Neural cell (in vitro differentiated cells): ENCODE measurements around the gene MRGPRD. TPM values are rescaled to one million over a fixed set of nuclear protein-coding genes. Genes with fewer than 3 reads are reported as not detected.

ENCODE experiments used
- H2AFZ ChIP-seq: fragments of 200-600, 300-800 bp; sonication (generic), shearing (Covaris generic); 2 replicates; pipeline ENCODE4 v1.6.0; 2014; ENCODE audit warnings: low read depth, mild to moderate bottlenecking, antibody characterized with exemption, low read length, moderate library complexity
- H3F3A ChIP-seq: fragments of 200-600 bp; shearing (Covaris generic); 2 replicates; pipeline ENCODE4 v1.6.1; 2016; ENCODE audit warnings: mild to moderate bottlenecking, moderate library complexity, mixed read lengths, antibody characterized with exemption, low read length; ENCODE audit not compliant: insufficient read depth, poor library complexity, severe bottlenecking
- H3K27ac ChIP-seq: fragments of 200-600, 300-800 bp; sonication (generic), shearing (Covaris generic); 2 replicates; pipeline ENCODE4 v1.5.1; 2014; ENCODE audit warnings: mild to moderate bottlenecking, low read length, moderate library complexity
- H3K27me3 ChIP-seq: fragments of 300-800, 200-600 bp; sonication (generic), shearing (Covaris generic); 2 replicates; pipeline ENCODE4 v1.6.0; 2014; ENCODE audit warnings: mild to moderate bottlenecking, low read depth, low read length, moderate library complexity; ENCODE audit not compliant: insufficient read depth
- H3K36me3 ChIP-seq: fragments of 300-800, 200-600 bp; sonication (generic), shearing (Covaris generic); 2 replicates; pipeline ENCODE4 v1.5.1; 2014; ENCODE audit warnings: mild to moderate bottlenecking, antibody characterized with exemption, low read length, moderate library complexity; ENCODE audit not compliant: insufficient read depth
- H3K4me2 ChIP-seq: fragments of 300-800, 200-600 bp; sonication (generic), shearing (Covaris generic); 2 replicates; pipeline ENCODE4 v1.6.0; 2014; ENCODE audit warnings: mild to moderate bottlenecking, low read length
- H3K4me3 ChIP-seq: fragments of 300-800, 200-600 bp; sonication (generic), shearing (Covaris generic); 2 replicates; pipeline ENCODE4 v1.5.1; 2014; ENCODE audit warnings: mild to moderate bottlenecking, low read length, moderate library complexity
- H3K79me2 ChIP-seq: fragments of 200-600 bp; shearing (Covaris generic); replicated peaks from 2 replicates; pipeline ENCODE4 v1.6.0; 2014; ENCODE audit warnings: mild to moderate bottlenecking, low read length, moderate library complexity; ENCODE audit not compliant: insufficient read depth
- H3K9ac ChIP-seq: fragments of 300-800, 200-600 bp; sonication (generic), shearing (Covaris generic); 2 replicates; pipeline ENCODE4 v1.6.1; 2016; ENCODE audit warnings: mild to moderate bottlenecking, low read length, mixed read lengths
- H3K9me2 ChIP-seq: fragments of 200-600 bp; shearing (Covaris generic); 2 replicates; pipeline ENCODE4 v1.6.1; 2016; ENCODE audit warnings: mild to moderate bottlenecking, low read length, mixed read lengths; ENCODE audit not compliant: insufficient read depth
- H3K9me3 ChIP-seq: fragments of 200-600, 300-800 bp; sonication (generic), shearing (Covaris generic); 2 replicates; pipeline ENCODE4 v1.6.1; 2016; ENCODE audit warnings: mild to moderate bottlenecking, mixed run types, low read length, moderate library complexity, mixed read lengths
- H4K20me1 ChIP-seq: fragments of 200-600 bp; shearing (Covaris generic); 2 replicates; pipeline ENCODE4 v1.6.1; 2016; ENCODE audit warnings: mild to moderate bottlenecking, mixed run types; ENCODE audit not compliant: insufficient read depth
- EP300 ChIP-seq: fragments of 450-650 bp; conservative IDR thresholded peaks from 2 replicates; pipeline ENCODE4 v1.6.1; 2014; ENCODE audit warnings: antibody characterized with exemption, mild to moderate bottlenecking, moderate library complexity; ENCODE audit not compliant: poor library complexity, severe bottlenecking
- EZH2 ChIP-seq: fragments of 200-600, 300-800 bp; shearing (Covaris generic), sonication (generic); IDR thresholded peaks from 2 replicates; pipeline ENCODE4 v1.6.1; 2014; ENCODE audit warnings: antibody characterized with exemption, low read length, borderline replicate concordance, mild to moderate bottlenecking; ENCODE audit not compliant: insufficient read depth, poor library complexity, severe bottlenecking
- MXI1 ChIP-seq: fragments of 450-650 bp; conservative IDR thresholded peaks from 2 replicates; pipeline ENCODE4 v1.6.1; 2014; ENCODE audit warnings: antibody characterized with exemption, mild to moderate bottlenecking; ENCODE audit not compliant: poor library complexity, severe bottlenecking
- POLR2AphosphoS5 ChIP-seq: IDR thresholded peaks from 2 replicates; pipeline ENCODE4 v1.6.1; 2012
- RAD21 ChIP-seq: fragments of 450-650 bp; conservative IDR thresholded peaks from 2 replicates; pipeline ENCODE4 v1.6.1; 2014; ENCODE audit warnings: antibody characterized with exemption, mild to moderate bottlenecking, moderate library complexity
- SMC3 ChIP-seq: fragments of 450-650 bp; conservative IDR thresholded peaks from 2 replicates; pipeline ENCODE4 v1.6.1; 2014; ENCODE audit warnings: antibody characterized with exemption, mild to moderate bottlenecking, moderate library complexity; ENCODE audit not compliant: poor library complexity
- TAF1 ChIP-seq: IDR thresholded peaks from 2 replicates; pipeline ENCODE4 v1.6.1; 2012; ENCODE audit warnings: low read depth
- polyA plus RNA-seq: library from polyadenylated mRNA; depleted of rRNA; stranded (reverse); fragments of >200 nt; gene quantifications from 2 replicates; pipeline ENCODE4 v1.2.3, GENCODE V29; 2014
- TF ChIP-seq, protein P1 (sequence below): fragments of 450-650 bp; IDR thresholded peaks from 2 replicates; pipeline ENCODE4 v1.5.1; 2014; ENCODE audit warnings: antibody characterized with exemption, mild to moderate bottlenecking, moderate library complexity; ENCODE audit not compliant: poor library complexity, severe bottlenecking
- TF ChIP-seq, protein P2 (sequence below): IDR thresholded peaks from 2 replicates; pipeline ENCODE4 v1.6.1; 2012; ENCODE audit warnings: borderline replicate concordance

MRGPRD gene
- polyA plus RNA-seq, 1 donor from 2014 or later: not detected

- no peaks in the 10 kb centered on the region for H3K9me3 ChIP-seq
- no peaks in the 10 kb centered on the region for H3K9me2 ChIP-seq
- TF ChIP-seq TAF1 (no peak), RAD21 (no peak), EP300 (no peak), SMC3 (no peak), POLR2AphosphoS5 (no peak), EZH2 (no peak), MXI1 (no peak)
- TF ChIP-seq, protein P1, sequence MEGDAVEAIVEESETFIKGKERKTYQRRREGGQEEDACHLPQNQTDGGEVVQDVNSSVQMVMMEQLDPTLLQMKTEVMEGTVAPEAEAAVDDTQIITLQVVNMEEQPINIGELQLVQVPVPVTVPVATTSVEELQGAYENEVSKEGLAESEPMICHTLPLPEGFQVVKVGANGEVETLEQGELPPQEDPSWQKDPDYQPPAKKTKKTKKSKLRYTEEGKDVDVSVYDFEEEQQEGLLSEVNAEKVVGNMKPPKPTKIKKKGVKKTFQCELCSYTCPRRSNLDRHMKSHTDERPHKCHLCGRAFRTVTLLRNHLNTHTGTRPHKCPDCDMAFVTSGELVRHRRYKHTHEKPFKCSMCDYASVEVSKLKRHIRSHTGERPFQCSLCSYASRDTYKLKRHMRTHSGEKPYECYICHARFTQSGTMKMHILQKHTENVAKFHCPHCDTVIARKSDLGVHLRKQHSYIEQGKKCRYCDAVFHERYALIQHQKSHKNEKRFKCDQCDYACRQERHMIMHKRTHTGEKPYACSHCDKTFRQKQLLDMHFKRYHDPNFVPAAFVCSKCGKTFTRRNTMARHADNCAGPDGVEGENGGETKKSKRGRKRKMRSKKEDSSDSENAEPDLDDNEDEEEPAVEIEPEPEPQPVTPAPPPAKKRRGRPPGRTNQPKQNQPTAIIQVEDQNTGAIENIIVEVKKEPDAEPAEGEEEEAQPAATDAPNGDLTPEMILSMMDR: no peak
- TF ChIP-seq, protein P2, sequence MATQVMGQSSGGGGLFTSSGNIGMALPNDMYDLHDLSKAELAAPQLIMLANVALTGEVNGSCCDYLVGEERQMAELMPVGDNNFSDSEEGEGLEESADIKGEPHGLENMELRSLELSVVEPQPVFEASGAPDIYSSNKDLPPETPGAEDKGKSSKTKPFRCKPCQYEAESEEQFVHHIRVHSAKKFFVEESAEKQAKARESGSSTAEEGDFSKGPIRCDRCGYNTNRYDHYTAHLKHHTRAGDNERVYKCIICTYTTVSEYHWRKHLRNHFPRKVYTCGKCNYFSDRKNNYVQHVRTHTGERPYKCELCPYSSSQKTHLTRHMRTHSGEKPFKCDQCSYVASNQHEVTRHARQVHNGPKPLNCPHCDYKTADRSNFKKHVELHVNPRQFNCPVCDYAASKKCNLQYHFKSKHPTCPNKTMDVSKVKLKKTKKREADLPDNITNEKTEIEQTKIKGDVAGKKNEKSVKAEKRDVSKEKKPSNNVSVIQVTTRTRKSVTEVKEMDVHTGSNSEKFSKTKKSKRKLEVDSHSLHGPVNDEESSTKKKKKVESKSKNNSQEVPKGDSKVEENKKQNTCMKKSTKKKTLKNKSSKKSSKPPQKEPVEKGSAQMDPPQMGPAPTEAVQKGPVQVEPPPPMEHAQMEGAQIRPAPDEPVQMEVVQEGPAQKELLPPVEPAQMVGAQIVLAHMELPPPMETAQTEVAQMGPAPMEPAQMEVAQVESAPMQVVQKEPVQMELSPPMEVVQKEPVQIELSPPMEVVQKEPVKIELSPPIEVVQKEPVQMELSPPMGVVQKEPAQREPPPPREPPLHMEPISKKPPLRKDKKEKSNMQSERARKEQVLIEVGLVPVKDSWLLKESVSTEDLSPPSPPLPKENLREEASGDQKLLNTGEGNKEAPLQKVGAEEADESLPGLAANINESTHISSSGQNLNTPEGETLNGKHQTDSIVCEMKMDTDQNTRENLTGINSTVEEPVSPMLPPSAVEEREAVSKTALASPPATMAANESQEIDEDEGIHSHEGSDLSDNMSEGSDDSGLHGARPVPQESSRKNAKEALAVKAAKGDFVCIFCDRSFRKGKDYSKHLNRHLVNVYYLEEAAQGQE: no peak
- no peak overlapping the region for H3K27ac ChIP-seq
- no peaks in the 10 kb centered on the region for H3F3A ChIP-seq
- H3K9ac ChIP-seq: no peak overlapping the region
- no peak overlapping the region for H2AFZ ChIP-seq
- no peak overlapping the region for H3K4me2 ChIP-seq
- peaks cover 4% of the 10 kb centered on the region for H3K36me3 ChIP-seq
- no peaks in the 10 kb centered on the region for H3K79me2 ChIP-seq
- H4K20me1 ChIP-seq: no peaks in the 10 kb centered on the region
- no peak overlapping the region for H3K4me3 ChIP-seq
- no peaks in the 10 kb centered on the region for H3K27me3 ChIP-seq
Measured at GRCh38 chr11:68932933-68933577, 47.7 kb downstream of the MRGPRD start.

- Histone ChIP-seq H3K9ac (no peak overlapping the region), H3K4me2 (no peak overlapping the region), H3K27ac (no peak overlapping the region), H3K79me2 (no peaks in the 10 kb centered on the region), H3K27me3 (no peaks in the 10 kb centered on the region), H3K9me2 (no peaks in the 10 kb centered on the region), H2AFZ (no peak overlapping the region), H3K36me3 (peaks cover 8% of the 10 kb centered on the region), H3K9me3 (no peaks in the 10 kb centered on the region), H3K4me3 (no peak overlapping the region), H3F3A (no peaks in the 10 kb centered on the region), H4K20me1 (no peaks in the 10 kb centered on the region)
- TF ChIP-seq SMC3: no peak
- TF ChIP-seq EZH2: no peak
- TF ChIP-seq POLR2AphosphoS5: no peak
- TF ChIP-seq TAF1: no peak
- TF ChIP-seq EP300: no peak
- no peak for TF ChIP-seq RAD21
Measured at GRCh38 chr11:68932358-68932757, 48.4 kb downstream of the MRGPRD start.
